ENCODE results near the gene SMIM3. TPM values are rescaled to one million over a fixed set of nuclear protein-coding genes. Genes with fewer than 3 reads are reported as not detected.
A peak's percentile ranks its signal among the peaks of the same experiment; 100 is the strongest.

The SMIM3 gene
- total and polyA plus RNA-seq, 2 of the 8 experiments (the other 6 are each of a cell fraction or from before 2014, with no cell fraction given): 10.4 to 15.7 TPM

GRCh38 chr5:150765799-150766169 lies 12.8 kb upstream of the SMIM3 start:
- Histone ChIP-seq H3K4me3 (ENCODE audit: extremely low read depth in 1 of 4, insufficient read depth in 2 of 4, low read depth in 3 of 4, low read length in 4 of 4) (no peak overlapping the region), H2BK20ac (ENCODE audit: low read length) (no peak overlapping the region), H3K27ac (ENCODE audit: low read depth, low read length) (no peak overlapping the region), H3K79me2 (ENCODE audit: control insufficient read depth in 1 of 2, insufficient read depth in 2 of 2, low read length in 2 of 2) (no peaks in the 10 kb centered on the region), H3K56ac (replicated peaks; ENCODE audit: insufficient read length, low read depth, low read length) (no peak overlapping the region), H3K23ac (ENCODE audit: insufficient read length) (no peak overlapping the region), H4K91ac (replicated peaks; ENCODE audit: insufficient read length, low read length) (no peak overlapping the region), H3K18ac (ENCODE audit: extremely low read depth, low read length) (no peak overlapping the region), H3K4ac (replicated peaks; ENCODE audit: insufficient read length, low read depth, low read length) (no peak overlapping the region), H2BK120ac (replicated peaks; ENCODE audit: low read depth, low read length) (no peak overlapping the region), H3K4me1 (replicated peaks in 1 of 4; ENCODE audit: control insufficient read depth in 3 of 4, insufficient read depth in 4 of 4, low read length in 3 of 4) (no peaks in the 10 kb centered on the region), H2AK5ac (ENCODE audit: low read depth, low read length) (no peak overlapping the region), H4K5ac (ENCODE audit: insufficient read length, low read depth, low read length) (no peak overlapping the region), H2BK12ac (ENCODE audit: low read depth, low read length) (no peak overlapping the region), H3K79me1 (ENCODE audit: low read depth, low read length) (no peaks in the 10 kb centered on the region), H2AFZ (ENCODE audit: low read length) (0 out of 2 replicates have a peak overlapping the region, but pooled peaks have one; percentile 25), H3K4me2 (ENCODE audit: insufficient read depth in 1 of 2, low read depth in 2 of 2, low read length in 2 of 2) (no peak overlapping the region), H3K23me2 (ENCODE audit: low read depth, low read length) (no peaks in the 10 kb centered on the region; the same call in 1 of the 2 replicates), H2BK15ac (ENCODE audit: low read length) (no peak overlapping the region), H3K36me3 (ENCODE audit: control insufficient read depth in 2 of 4, insufficient read depth in 4 of 4, low read length in 3 of 4) (no peaks in the 10 kb centered on the region), H2BK5ac (ENCODE audit: low read depth, low read length) (no peak overlapping the region), H3K27me3 (replicated peaks in 1 of 4; ENCODE audit: control insufficient read depth in 3 of 4, extremely low read depth in 1 of 4, insufficient read depth in 3 of 4, low read length in 3 of 4) (peaks cover 0 to 2% (median 0%) of the 10 kb centered on the region in 4 experiments; a peak in 1 of 7 replicates), H4K8ac (ENCODE audit: extremely low read depth, insufficient read depth, low read length) (no peak overlapping the region), H3K9ac (replicated peaks in 1 of 4; ENCODE audit: extremely low read depth in 1 of 4, low read depth in 3 of 4, low read length in 3 of 4) (no peak overlapping the region), H3K14ac (ENCODE audit: insufficient read length) (no peak overlapping the region), H4K20me1 (replicated peaks in 1 of 2; ENCODE audit: control insufficient read depth in 1 of 2, insufficient read depth in 2 of 2, low read length in 2 of 2) (no peaks in the 10 kb centered on the region), H3K9me3 (ENCODE audit: insufficient read depth in 2 of 2, low read depth in 1 of 2, low read length in 1 of 2) (no peaks in the 10 kb centered on the region)
- CTCF ChIA-PET (ENCODE audit: partially characterized antibody): interaction anchor here (1.2 to 1.3 kb wide), 2 partner anchors 13 to 81 kb away, joined by 3 read pairs; partner anchors contain the start of gene SMIM3
- no peak for FAIRE-seq
- POLR2A ChIA-PET (ENCODE audit: partially characterized antibody): no interaction called here
- DNase-seq (ENCODE audit: low read depth in 1 of 2, low spot score in 2 of 2): no peak
- 87% methylated on average over 1 of the region's 1 CpG; no CpG with 5 or more reads in 1 of the 2 experiments for WGBS, 2 experiments (ENCODE audit: extremely low coverage in 1 of 2, insufficient coverage in 1 of 2, insufficient read length in 1 of 2, insufficient replicate concordance in 2 of 2, low coverage in 1 of 2, low lambda C conversion rate in 2 of 2, missing lambda C conversion rate in 1 of 2)
